ENCODE results near the gene MYRFL. TPM values are rescaled to one million over a fixed set of nuclear protein-coding genes. Genes with fewer than 3 reads are reported as not detected.

Gene MYRFL
- total RNA-seq, 1 experiment from 2014 or later = not detected

GRCh38 chr12:69894800-69895383 lies 69.9 kb downstream of the MYRFL start:
- no peak for DNase-seq (ENCODE audit: extremely low read depth, low read depth)

GRCh38 chr12:69896653-69897381 lies 71.8 kb downstream of the MYRFL start:
- DNase-seq (ENCODE audit: extremely low read depth, low read depth) = no peak

GRCh38 chr12:69897744-69898143 lies 72.7 kb downstream of the MYRFL start:
- no peak for DNase-seq (ENCODE audit: extremely low read depth, low read depth)

- no peak for DNase-seq (ENCODE audit: extremely low read depth, low read depth)
Observed at GRCh38 chr12:69898236-69898635, 73.2 kb downstream of the MYRFL start.

GRCh38 chr12:69900720-69901131 lies 75.7 kb downstream of the MYRFL start:
- peak; percentile 81 for DNase-seq (ENCODE audit: extremely low read depth, low read depth)

GRCh38 chr12:69901221-69901905 lies 76.3 kb downstream of the MYRFL start:
- no peak for DNase-seq (ENCODE audit: extremely low read depth, low read depth)

GRCh38 chr12:69903548-69903947 lies 78.5 kb downstream of the MYRFL start:
- DNase-seq (ENCODE audit: extremely low read depth, low read depth) = no peak

- DNase-seq (ENCODE audit: extremely low read depth, low read depth) = no peak
Observed at GRCh38 chr12:69904777-69905176, 79.8 kb downstream of the MYRFL start.

GRCh38 chr12:69905801-69906200 lies 80.8 kb downstream of the MYRFL start:
- no peak for DNase-seq (ENCODE audit: extremely low read depth, low read depth)

GRCh38 chr12:69906411-69907216 lies 81.6 kb downstream of the MYRFL start:
- DNase-seq (ENCODE audit: extremely low read depth, low read depth) = no peak

- no peak for DNase-seq (ENCODE audit: extremely low read depth, low read depth)
Observed at GRCh38 chr12:69908203-69908602, 83.2 kb downstream of the MYRFL start.

- no peak for DNase-seq (ENCODE audit: extremely low read depth, low read depth)
Observed at GRCh38 chr12:69910694-69911093, 85.7 kb downstream of the MYRFL start.

GRCh38 chr12:69913526-69913925 lies 88.5 kb downstream of the MYRFL start:
- DNase-seq (ENCODE audit: extremely low read depth, low read depth) = no peak

GRCh38 chr12:69915964-69916363 lies 90.9 kb downstream of the MYRFL start:
- no peak for DNase-seq (ENCODE audit: extremely low read depth, low read depth)

GRCh38 chr12:69916544-69917235 lies 91.7 kb downstream of the MYRFL start:
- no peak for DNase-seq (ENCODE audit: extremely low read depth, low read depth)

GRCh38 chr12:69918287-69918686 lies 93.3 kb downstream of the MYRFL start:
- DNase-seq (ENCODE audit: extremely low read depth, low read depth) = no peak

- DNase-seq (ENCODE audit: extremely low read depth, low read depth) = no peak
Observed at GRCh38 chr12:69919495-69919894, 94.5 kb downstream of the MYRFL start.

GRCh38 chr12:69921831-69922230 lies 96.8 kb downstream of the MYRFL start:
- DNase-seq (ENCODE audit: extremely low read depth, low read depth) = no peak

GRCh38 chr12:69922999-69923398 lies 98.0 kb downstream of the MYRFL start:
- DNase-seq (ENCODE audit: extremely low read depth, low read depth) = no peak

- DNase-seq (ENCODE audit: extremely low read depth, low read depth) = no peak
Observed at GRCh38 chr12:69925291-69925690, 100.3 kb downstream of the MYRFL start.

Measured in NCI-H460 (cell line).